GM18870 (cell line): ENCODE measurements around the gene MTNR1B.
A peak's percentile ranks its signal among the peaks of the same experiment; 100 is the strongest.

ENCODE experiments used
- ATAC-seq: cut with Tn5 transposase; IDR thresholded peaks from one replicate; pipeline ENCODE4 v1.9.1; 2021; ENCODE audit warnings: moderate library complexity; ENCODE audit not compliant: unreplicated experiment

The MTNR1B gene

GRCh38 chr11:92977401-92977800 is 8.0 kb downstream of the MTNR1B start:
- no peak for ATAC-seq

GRCh38 chr11:92978271-92979111 is 9.0 kb downstream of the MTNR1B start:
- no peak for ATAC-seq

- no peak for ATAC-seq
Measured at GRCh38 chr11:92979176-92979575, 9.7 kb downstream of the MTNR1B start.

- ATAC-seq = no peak
Measured at GRCh38 chr11:92980312-92980711, 10.9 kb downstream of the MTNR1B start.

GRCh38 chr11:92981508-92982043 is 12.1 kb downstream of the MTNR1B start:
- no peak for ATAC-seq

- ATAC-seq = no peak
Measured at GRCh38 chr11:92986585-92986984, 17.1 kb downstream of the MTNR1B start.

GRCh38 chr11:92993004-92993403 is 23.6 kb downstream of the MTNR1B start:
- no peak for ATAC-seq

- no peak for ATAC-seq
Measured at GRCh38 chr11:93000511-93001476, 31.3 kb downstream of the MTNR1B start.

- ATAC-seq = no peak
Measured at GRCh38 chr11:93001806-93002205, 32.4 kb downstream of the MTNR1B start.

- ATAC-seq = no peak
Measured at GRCh38 chr11:93002380-93002779, 32.9 kb downstream of the MTNR1B start.

GRCh38 chr11:93005239-93005638 is 35.8 kb downstream of the MTNR1B start:
- ATAC-seq = no peak

GRCh38 chr11:93013646-93014045 is 44.2 kb downstream of the MTNR1B start:
- no peak for ATAC-seq

GRCh38 chr11:93016595-93016994 is 47.1 kb downstream of the MTNR1B start:
- ATAC-seq = no peak

- no peak for ATAC-seq
Measured at GRCh38 chr11:93017821-93018690, 48.6 kb downstream of the MTNR1B start.

GRCh38 chr11:93020248-93021046 is 51.0 kb downstream of the MTNR1B start:
- no peak for ATAC-seq

GRCh38 chr11:93024369-93024768 is 54.9 kb downstream of the MTNR1B start:
- no peak for ATAC-seq

GRCh38 chr11:93025558-93026255 is 56.3 kb downstream of the MTNR1B start:
- no peak for ATAC-seq

- peak; percentile 56 for ATAC-seq
Measured at GRCh38 chr11:93028960-93029522, 59.6 kb downstream of the MTNR1B start.

- no peak for ATAC-seq
Measured at GRCh38 chr11:93031386-93031785, 61.9 kb downstream of the MTNR1B start.
